GM23248 (cell line): ENCODE results near the gene CUX1. TPM values are rescaled to one million over a fixed set of nuclear protein-coding genes. Genes with fewer than 3 reads are reported as not detected.
"Not testable (repeated sequence)": the region's sequence is repeated elsewhere in the genome, so short reads cannot be mapped to it uniquely, and the experiment has no call there.

Experiments used
- DNase-seq: peaks from one replicate; pipeline ENCODE4 v3.0.0-alpha.2; 2015
- H2AFZ ChIP-seq: fragments of 200-600 bp; sonication (generic); 2 replicates; pipeline ENCODE4 v1.6.1; 2016; ENCODE audit warnings: antibody characterized with exemption
- H3F3A ChIP-seq: fragments of 200-600 bp; sonication (generic); 2 replicates; pipeline ENCODE4 v1.6.1; 2016; ENCODE audit warnings: mild to moderate bottlenecking, antibody characterized with exemption, mixed run types; ENCODE audit not compliant: insufficient read depth
- H3K27ac ChIP-seq: fragments of 200-600 bp; sonication (generic); 2 replicates; pipeline ENCODE4 v1.5.1; 2016; ENCODE audit warnings: mild to moderate bottlenecking
- H3K27me3 ChIP-seq: fragments of 200-600 bp; sonication (generic); replicated peaks from 2 replicates; pipeline ENCODE4 v1.6.1; 2016; ENCODE audit warnings: mild to moderate bottlenecking; ENCODE audit not compliant: insufficient read depth
- H3K36me3 ChIP-seq: fragments of 200-600 bp; sonication (generic); 2 replicates; pipeline ENCODE4 v1.6.1; 2016; ENCODE audit warnings: low read depth, mild to moderate bottlenecking
- H3K4me1 ChIP-seq: fragments of 200-600 bp; sonication (generic); 2 replicates; pipeline ENCODE4 v1.6.1; 2016; ENCODE audit warnings: mild to moderate bottlenecking; ENCODE audit not compliant: insufficient read depth
- H3K4me2 ChIP-seq: fragments of 200-600 bp; sonication (generic); one replicate; pipeline ENCODE4 v1.6.1; 2016; ENCODE audit warnings: mild to moderate bottlenecking; ENCODE audit not compliant: unreplicated experiment
- H3K4me3 ChIP-seq: fragments of 200-600 bp; sonication (generic); 2 replicates; pipeline ENCODE4 v1.5.1; 2016; ENCODE audit warnings: mild to moderate bottlenecking
- H3K79me2 ChIP-seq: fragments of 200-600 bp; sonication (generic); 2 replicates; pipeline ENCODE4 v1.6.1; 2016; ENCODE audit warnings: mild to moderate bottlenecking; ENCODE audit not compliant: insufficient read depth
- H3K9ac ChIP-seq: fragments of 200-600 bp; sonication (generic); 2 replicates; pipeline ENCODE4 v1.6.1; 2016; ENCODE audit warnings: mild to moderate bottlenecking
- H3K9me2 ChIP-seq: fragments of 200-600 bp; sonication (generic); 2 replicates; pipeline ENCODE4 v1.6.1; 2016; ENCODE audit warnings: mixed run types, mild to moderate bottlenecking, moderate library complexity; ENCODE audit not compliant: insufficient read depth
- H3K9me3 ChIP-seq: fragments of 200-600 bp; sonication (generic); one replicate; pipeline ENCODE4 v1.6.1; 2017; ENCODE audit warnings: low read depth
- H4K20me1 ChIP-seq: fragments of 200-600 bp; sonication (generic); 2 replicates; pipeline ENCODE4 v1.6.0; 2016; ENCODE audit not compliant: insufficient read depth
- EZH2 ChIP-seq: fragments of 200-600 bp; sonication (generic); IDR thresholded peaks from 2 replicates; pipeline ENCODE4 v1.6.1; 2018; ENCODE audit warnings: antibody characterized with exemption, mild to moderate bottlenecking; ENCODE audit not compliant: insufficient read depth, poor library complexity, severe bottlenecking
- EZH2phosphoT487 ChIP-seq: fragments of 200-600 bp; sonication (generic); IDR thresholded peaks from 2 replicates; pipeline ENCODE4 v1.6.1; 2018; ENCODE audit warnings: antibody characterized with exemption, moderate library complexity, mild to moderate bottlenecking, low read depth; ENCODE audit not compliant: insufficient read depth
- WGBS, 2 experiments: methylation state at CpG; one replicate each; pipeline ENCODE4 v1.1.6; 2015 to 2017; ENCODE audit warnings: low lambda C conversion rate in 2 of 2, low coverage in 1 of 2; ENCODE audit errors: missing lambda C conversion rate in 2 of 2; 5-methylcytosine and 5-hydroxymethylcytosine counted together
- in situ Hi-C: fragments of 300-500 bp; cut with MboI; formaldehyde crosslinking; loops from 2 replicates; pipeline ENCODE4 v1.15.0; 2020
- polyA plus RNA-seq: library from polyadenylated mRNA; unstranded; fragments of >200 nt; fragmentation: Nextera tagmentation; extraction: Ambion mirVana; gene quantifications from 2 replicates; pipeline ENCODE4 v1.2.1, GENCODE V29; 2016
- total RNA-seq: library from RNA; depleted of rRNA; stranded (reverse); fragments of >200 nt; shearing (Covaris generic); gene quantifications from 2 replicates; pipeline ENCODE4 v1.2.3, GENCODE V29; 2014

CUX1 gene
- total and polyA plus RNA-seq, 2 experiments from 2014 or later = 30.2 to 34.9 TPM

- DNase-seq = no peak
- WGBS, 2 experiments = 96% methylated on average over 12 of the region's 12 CpGs
- Histone ChIP-seq H3K4me1 (no peaks in the 10 kb centered on the region), H2AFZ (no peak overlapping the region), H3K9me2 (no peaks in the 10 kb centered on the region), H3K4me3 (no peak overlapping the region), H4K20me1 (no peaks in the 10 kb centered on the region), H3K4me2 (no peak overlapping the region), H3K9ac (no peak overlapping the region), H3K9me3 (no peaks in the 10 kb centered on the region), H3K27me3 (no peaks in the 10 kb centered on the region), H3K27ac (no peak overlapping the region), H3F3A (no peaks in the 10 kb centered on the region), H3K36me3 (no peaks in the 10 kb centered on the region), H3K79me2 (no peaks in the 10 kb centered on the region)
- TF ChIP-seq EZH2 (no peak), EZH2phosphoT487 (no peak)
- in situ Hi-C loops = no loop called here
Observed at GRCh38 chr7:102008535-102009262, 191.3 kb downstream of the CUX1 start.

- Histone ChIP-seq H2AFZ (no peak overlapping the region), H3K27me3 (no peaks in the 10 kb centered on the region), H3F3A (no peaks in the 10 kb centered on the region), H4K20me1 (no peaks in the 10 kb centered on the region), H3K9ac (no peak overlapping the region), H3K36me3 (no peaks in the 10 kb centered on the region), H3K4me3 (no peak overlapping the region), H3K4me2 (no peak overlapping the region), H3K79me2 (no peaks in the 10 kb centered on the region), H3K27ac (no peak overlapping the region), H3K4me1 (no peaks in the 10 kb centered on the region), H3K9me2 (no peaks in the 10 kb centered on the region), H3K9me3 (no peaks in the 10 kb centered on the region)
- in situ Hi-C loops = no loop called here
- 71 to 74% methylated on average over 5 of the region's 5 CpGs for WGBS, 2 experiments
- TF ChIP-seq EZH2 (no peak), EZH2phosphoT487 (no peak)
- DNase-seq = peak; percentile 5
Observed at GRCh38 chr7:102009628-102010027, 192.2 kb downstream of the CUX1 start.

GRCh38 chr7:102012112-102012830 is 194.8 kb downstream of the CUX1 start:
- H3K27ac ChIP-seq, H3K9me3 ChIP-seq, H3K4me2 ChIP-seq, DNase-seq, H4K20me1 ChIP-seq, H3K9me2 ChIP-seq, H3K4me1 ChIP-seq, H3K9ac ChIP-seq, H3K36me3 ChIP-seq, H3K27me3 ChIP-seq, H3K4me3 ChIP-seq, H3F3A ChIP-seq, H2AFZ ChIP-seq, H3K79me2 ChIP-seq, in situ Hi-C loops: not testable (repeated sequence)
- WGBS, 2 experiments = 98 to 99% methylated on average over 13 of the region's 13 CpGs

GRCh38 chr7:102012941-102013461 is 195.6 kb downstream of the CUX1 start:
- no peak for TF ChIP-seq EZH2
- no peak for TF ChIP-seq EZH2phosphoT487
- no peak for DNase-seq
- H3K79me2 ChIP-seq = no peaks in the 10 kb centered on the region

More at GRCh38 chr7:102012941-102013461, 195.6 kb downstream of the CUX1 start:
- H3K9ac ChIP-seq = no peak overlapping the region
- H3K27me3 ChIP-seq = no peaks in the 10 kb centered on the region
- H3K4me3 ChIP-seq = no peak overlapping the region
- in situ Hi-C loops = no loop called here
- no peak overlapping the region for H2AFZ ChIP-seq
- no peak overlapping the region for H3K27ac ChIP-seq
- no peaks in the 10 kb centered on the region for H3F3A ChIP-seq
- no peaks in the 10 kb centered on the region for H3K9me2 ChIP-seq
- H3K36me3 ChIP-seq = no peaks in the 10 kb centered on the region
- no peaks in the 10 kb centered on the region for H4K20me1 ChIP-seq
- H3K4me1 ChIP-seq = no peaks in the 10 kb centered on the region
- H3K4me2 ChIP-seq = no peak overlapping the region
- WGBS, 2 experiments = 96 to 98% methylated on average over 9 of the region's 9 CpGs
- H3K9me3 ChIP-seq = no peaks in the 10 kb centered on the region
